C1 segment of cervical spinal cord (tissue), 14 donors: ENCODE data around the gene DISP3.
"Not testable (repeated sequence)": the region's sequence is repeated elsewhere in the genome, so short reads cannot be mapped to it uniquely, and the experiment has no call there.

ENCODE experiments used
- DNase-seq, 14 donors: peaks; one replicate each; lab custom pipeline; 2025; lab: John Stamatoyannopoulos, UW

DISP3 gene

GRCh38 chr1:11571906-11572616, 93.1 kb downstream of the DISP3 start:
- no peak for DNase-seq

- no peak for DNase-seq
Measured at GRCh38 chr1:11573116-11573692, 94.2 kb downstream of the DISP3 start.

GRCh38 chr1:11575553-11575952, 96.6 kb downstream of the DISP3 start:
- DNase-seq, result no peak

DNA sequence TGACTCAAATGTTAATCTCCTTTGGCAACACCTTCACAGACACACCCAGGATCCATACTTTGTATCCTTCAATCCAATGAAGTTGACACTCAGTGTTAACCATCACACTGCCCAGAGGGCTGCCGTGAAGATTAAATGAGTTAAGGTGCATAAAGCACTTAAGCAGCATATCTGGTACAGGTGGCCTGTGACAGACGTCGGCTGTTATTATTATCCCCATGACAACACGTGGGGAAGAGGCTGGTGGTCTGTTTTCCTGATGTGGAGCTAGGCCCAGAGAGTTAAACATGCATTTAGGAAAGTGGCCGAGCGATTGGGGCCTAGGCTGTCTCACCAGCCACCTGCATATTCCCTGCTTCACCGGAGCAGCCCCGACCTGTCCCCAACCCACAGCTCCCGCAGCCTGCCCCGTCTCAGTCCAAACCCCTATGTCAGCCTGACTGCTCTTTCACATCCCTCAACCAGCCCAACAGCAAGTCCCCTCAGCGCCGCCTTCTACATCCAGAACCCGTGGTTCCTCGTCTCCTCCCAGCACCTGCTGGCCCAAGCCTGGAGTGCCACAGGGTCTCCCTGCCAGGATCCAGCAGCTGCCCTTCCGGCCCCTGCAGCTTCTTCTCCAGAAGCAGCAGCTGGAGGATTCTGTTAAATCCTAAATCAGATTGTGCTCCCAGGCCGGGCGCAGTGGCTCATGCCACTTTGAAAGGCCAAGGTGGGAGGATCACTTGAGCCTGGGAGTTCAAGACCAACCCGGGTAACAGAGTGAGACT, 97.3 kb downstream of the DISP3 start:
- no peak for DNase-seq

DNA sequence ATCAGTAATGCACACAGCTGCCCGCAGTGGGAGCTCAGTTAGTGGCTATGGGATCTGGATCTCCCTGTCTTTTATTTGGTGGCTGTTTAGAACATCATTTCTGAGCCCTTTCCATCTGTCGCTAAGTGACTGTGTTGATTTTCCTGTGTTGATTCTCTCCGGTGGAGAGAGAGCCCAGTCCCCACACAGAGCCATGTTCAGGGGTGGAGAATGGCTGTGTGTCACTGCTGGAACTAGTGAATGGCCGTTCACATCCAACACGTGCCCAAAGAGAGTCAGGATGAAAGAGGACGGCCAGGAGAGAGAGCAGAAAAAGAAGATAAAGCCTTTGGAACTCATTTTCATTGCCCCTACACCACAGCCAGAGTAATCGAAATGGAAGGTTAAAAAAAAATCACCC, 99.0 kb downstream of the DISP3 start:
- no peak for DNase-seq

DNA sequence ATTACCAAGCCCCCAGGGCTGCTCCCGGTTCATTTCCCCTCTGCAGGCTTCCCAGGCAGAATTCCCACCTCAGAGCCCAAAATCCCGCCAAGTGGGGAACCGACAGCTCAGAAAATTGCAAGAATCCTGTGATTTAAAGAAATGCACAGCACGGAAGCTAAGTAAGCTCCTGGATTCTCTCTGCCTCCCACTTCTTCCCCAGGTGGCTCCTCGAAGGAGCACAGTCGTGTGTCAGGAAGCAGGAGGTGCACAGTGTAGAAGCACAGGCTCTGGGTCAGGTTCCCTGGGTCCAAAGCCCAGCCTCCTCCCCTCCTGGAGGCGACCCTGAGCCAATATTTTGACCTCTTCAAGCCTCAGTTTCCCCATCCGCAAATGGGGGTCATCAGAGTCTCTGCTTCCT, 100.6 kb downstream of the DISP3 start:
- DNase-seq, result no peak

DNA sequence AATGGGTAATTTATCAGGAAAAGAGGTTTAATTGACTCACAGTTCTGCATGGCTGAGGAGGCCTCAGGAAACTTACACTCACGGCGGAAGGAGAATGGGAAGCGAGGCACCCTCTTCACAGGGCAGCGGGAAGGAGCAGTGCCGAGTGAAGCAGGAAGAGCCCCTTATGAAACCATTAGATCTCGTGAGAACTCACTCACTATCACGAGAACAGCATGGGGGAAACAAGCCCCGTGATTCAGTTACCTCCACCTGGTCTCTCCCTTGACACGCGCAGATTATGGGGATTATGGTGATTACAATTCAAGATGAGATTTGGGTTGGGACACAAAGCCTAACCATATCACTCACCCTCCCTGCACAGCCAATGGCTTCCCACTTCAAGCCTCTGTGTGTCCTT, 101.1 kb downstream of the DISP3 start:
- DNase-seq, result not testable (repeated sequence)

DNA sequence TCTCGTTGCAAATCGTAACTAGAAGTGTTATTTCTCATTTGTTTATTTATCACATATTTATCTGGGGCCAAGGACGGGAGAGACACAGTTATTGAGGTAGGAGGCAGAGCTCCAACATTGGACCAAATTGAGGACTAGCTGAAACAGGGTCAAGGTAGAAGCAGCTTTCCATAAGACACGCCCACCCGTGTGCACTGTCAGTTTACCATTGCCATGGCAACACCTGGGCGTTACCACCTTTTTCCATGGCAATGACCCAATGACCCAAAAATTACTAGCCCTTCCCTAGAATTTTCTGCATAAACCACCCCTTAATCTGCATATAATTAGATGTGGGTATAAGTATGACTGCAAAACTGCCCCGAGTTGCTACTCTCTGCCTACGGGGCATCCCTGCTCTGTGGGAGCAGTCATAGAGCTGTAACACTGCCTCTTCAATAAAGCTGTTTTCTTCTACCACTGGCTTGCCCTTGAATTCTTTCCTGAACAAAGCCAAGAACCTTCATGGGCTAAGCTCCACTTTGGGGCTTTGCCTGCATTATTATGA, 102.6 kb downstream of the DISP3 start:
- no peak for DNase-seq

DNA sequence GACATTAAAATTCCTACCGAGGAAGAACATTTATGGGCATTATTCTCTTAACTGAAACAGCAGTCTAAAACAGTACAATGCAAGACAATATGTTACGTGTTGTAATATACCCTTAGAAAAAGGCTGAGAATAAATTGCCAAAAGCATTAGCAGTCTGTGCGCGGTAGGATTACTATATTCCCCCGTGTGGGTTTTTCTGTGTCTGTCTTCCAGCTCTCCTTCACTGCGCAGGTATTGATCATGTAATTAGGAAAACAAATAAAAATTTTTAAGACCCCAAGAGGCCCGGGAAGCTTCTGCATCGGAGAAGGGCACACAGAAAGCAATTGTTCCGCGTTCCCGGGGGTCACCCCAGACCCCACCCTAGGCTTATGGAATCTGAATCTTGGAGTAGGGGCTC, 106.4 kb downstream of the DISP3 start:
- no peak for DNase-seq
